GM10266 (cell line): ENCODE results near the gene NCAPG2.
"Not testable (repeated sequence)": the region's sequence is repeated elsewhere in the genome, so short reads cannot be mapped to it uniquely, and the experiment has no call there.

Experiments
- DNase-seq: peaks from one replicate; pipeline ENCODE4 v3.0.0; 2012; ENCODE audit errors: extremely low spot score
- TF ChIP-seq, protein P1 (sequence below): IDR thresholded peaks from 2 replicates; pipeline ENCODE4 v1.5.1; 2012; ENCODE audit warnings: mild to moderate bottlenecking, low read depth; ENCODE audit not compliant: control insufficient read depth, insufficient read depth; ENCODE audit errors: missing control alignments

The NCAPG2 gene

DNA sequence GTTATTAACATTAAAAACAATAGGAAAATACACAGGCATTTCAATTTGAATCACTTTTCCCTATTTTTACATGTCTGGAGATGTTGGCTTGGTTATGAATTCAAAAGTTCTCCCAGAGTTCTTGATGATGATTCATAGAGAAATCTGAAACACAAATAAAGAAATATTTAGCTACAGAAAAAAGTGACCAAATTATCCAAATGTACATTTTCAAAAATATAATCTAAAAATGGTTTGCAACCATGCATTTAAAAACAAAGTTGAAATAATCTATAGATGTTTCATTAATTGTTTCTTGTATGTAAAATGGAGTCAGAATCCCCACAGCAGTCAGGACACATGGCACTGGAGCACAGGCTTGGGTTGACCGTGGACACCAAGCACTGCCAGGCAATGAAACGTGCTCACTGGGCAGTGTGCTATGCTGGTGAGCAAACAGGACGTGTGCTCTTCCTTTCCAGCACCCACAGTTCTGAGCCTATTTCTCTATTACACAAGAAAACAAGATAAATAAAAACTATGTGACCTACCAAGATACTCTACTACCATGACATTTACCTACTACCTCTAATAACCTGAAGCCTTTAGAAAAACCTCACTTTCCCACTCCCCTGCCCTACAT lies 72.9 kb downstream of the NCAPG2 start:
- no peak for DNase-seq
- TF ChIP-seq, protein P1, sequence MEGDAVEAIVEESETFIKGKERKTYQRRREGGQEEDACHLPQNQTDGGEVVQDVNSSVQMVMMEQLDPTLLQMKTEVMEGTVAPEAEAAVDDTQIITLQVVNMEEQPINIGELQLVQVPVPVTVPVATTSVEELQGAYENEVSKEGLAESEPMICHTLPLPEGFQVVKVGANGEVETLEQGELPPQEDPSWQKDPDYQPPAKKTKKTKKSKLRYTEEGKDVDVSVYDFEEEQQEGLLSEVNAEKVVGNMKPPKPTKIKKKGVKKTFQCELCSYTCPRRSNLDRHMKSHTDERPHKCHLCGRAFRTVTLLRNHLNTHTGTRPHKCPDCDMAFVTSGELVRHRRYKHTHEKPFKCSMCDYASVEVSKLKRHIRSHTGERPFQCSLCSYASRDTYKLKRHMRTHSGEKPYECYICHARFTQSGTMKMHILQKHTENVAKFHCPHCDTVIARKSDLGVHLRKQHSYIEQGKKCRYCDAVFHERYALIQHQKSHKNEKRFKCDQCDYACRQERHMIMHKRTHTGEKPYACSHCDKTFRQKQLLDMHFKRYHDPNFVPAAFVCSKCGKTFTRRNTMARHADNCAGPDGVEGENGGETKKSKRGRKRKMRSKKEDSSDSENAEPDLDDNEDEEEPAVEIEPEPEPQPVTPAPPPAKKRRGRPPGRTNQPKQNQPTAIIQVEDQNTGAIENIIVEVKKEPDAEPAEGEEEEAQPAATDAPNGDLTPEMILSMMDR: no peak

- not testable (repeated sequence) for DNase-seq
Measured at GRCh38 chr7:158626289-158626688, 78.3 kb downstream of the NCAPG2 start.

DNA sequence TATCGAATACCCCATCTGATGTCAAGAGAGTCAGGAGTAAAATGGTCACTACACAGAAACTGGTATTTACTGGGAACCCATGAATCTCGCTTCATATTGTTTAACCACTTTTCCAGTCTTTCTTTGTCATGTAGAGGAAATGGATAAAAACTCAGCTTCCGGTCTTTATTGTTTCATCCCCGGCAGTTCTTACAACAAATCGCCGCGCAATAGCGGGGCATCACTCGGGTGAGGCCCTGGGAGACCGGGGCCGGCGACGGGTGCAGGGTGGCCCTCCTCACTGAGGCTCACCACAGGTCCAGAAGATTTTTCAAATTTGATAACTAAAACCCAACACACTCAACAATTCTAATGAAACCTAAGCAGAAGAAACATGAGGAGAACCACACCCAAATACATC lies 81.4 kb downstream of the NCAPG2 start:
- DNase-seq: no peak
- TF ChIP-seq, protein P1: no peak

GRCh38 chr7:158620839-158621441 lies 83.7 kb downstream of the NCAPG2 start:
- TF ChIP-seq, protein P1: no peak

DNA sequence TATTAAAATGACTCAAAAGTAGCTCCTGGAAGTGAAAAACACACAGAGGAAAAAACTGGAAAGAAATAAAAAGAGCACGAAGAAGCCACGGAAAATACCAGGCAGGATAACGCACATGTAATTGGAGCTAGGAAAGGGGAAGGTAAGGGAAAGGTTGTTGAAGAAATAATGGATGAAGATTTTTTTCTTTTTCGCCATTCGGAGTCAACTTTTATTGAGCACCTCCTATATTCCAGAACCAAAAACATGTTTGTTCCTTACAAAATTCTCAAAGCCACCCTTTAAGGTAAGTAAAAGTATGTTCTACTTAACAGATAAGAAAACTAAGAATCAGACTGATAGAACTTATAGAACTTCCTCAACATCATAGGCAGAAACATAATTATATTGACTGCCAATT lies 84.2 kb downstream of the NCAPG2 start:
- DNase-seq: no peak
- TF ChIP-seq, protein P1: no peak

More at GRCh38 chr7:158620839-158621441, 83.7 kb downstream of the NCAPG2 start:
- no peak for DNase-seq

- DNase-seq: no peak
- TF ChIP-seq, protein P1: no peak
Measured at GRCh38 chr7:158618745-158619140, 85.9 kb downstream of the NCAPG2 start.

- no peak for DNase-seq
Measured at GRCh38 chr7:158617737-158618128, 86.9 kb downstream of the NCAPG2 start.

More at GRCh38 chr7:158617737-158618128, 86.9 kb downstream of the NCAPG2 start:
- TF ChIP-seq, protein P1: no peak
